Measurements from ENCODE around the gene IL1RAP. TPM values are rescaled to one million over a fixed set of nuclear protein-coding genes. Genes with fewer than 3 reads are reported as not detected.

IL1RAP gene
- polyA plus RNA-seq, 3 donors, result 8.0 to 12.6 (median 11.8) TPM

- no peaks in the 10 kb centered on the region for H3K9me3 ChIP-seq (replicated peaks in 1 of 2; ENCODE audit: control insufficient read depth in 1 of 2, insufficient read depth in 1 of 2, low read length in 2 of 2)
- Mint-ChIP-seq H3K36me3 (peaks cover 7 to 32% of the 10 kb centered on the region in 2 donors), H3K4me3 (no peak overlapping the region), H3K9me3 (peaks cover 0 to 13% (median 5%) of the 10 kb centered on the region in 7 donors), H3K27me3 (ENCODE audit: low read depth in 3 of 3) (peaks cover 0 to 3% (median 3%) of the 10 kb centered on the region in 3 donors), H3K27ac (peak overlapping the region; percentile 21 to 92 (median 73)), H3K4me1 (peaks cover 43% of the 10 kb centered on the region)
- no peaks in the 10 kb centered on the region for H4K20me1 ChIP-seq (ENCODE audit: insufficient read depth, low read length)
- H3K27ac ChIP-seq (ENCODE audit: low read depth in 1 of 2, low read length in 2 of 2), result peak overlapping the region in 1 of 2 donors; percentile 50
- intact Hi-C loops (cut with micrococcal nuclease), result loop anchor here in 1 of 2 donors (5.0 kb wide), 1 partner anchor 33 kb away; no protein-coding TSS in a partner anchor
- WGBS (ENCODE audit: insufficient coverage), result 100% methylated on average over 6 of the region's 7 CpGs
- H3K79me2 ChIP-seq (ENCODE audit: insufficient read depth, low read length), result no peaks in the 10 kb centered on the region
- H3K36me3 ChIP-seq (replicated peaks in 1 of 2; ENCODE audit: control insufficient read depth in 1 of 2, insufficient read depth in 2 of 2, low read length in 2 of 2), result no peaks in the 10 kb centered on the region
- H3K27me3 ChIP-seq (ENCODE audit: control insufficient read depth in 2 of 2, insufficient read depth in 2 of 2, low read length in 2 of 2), result no peaks in the 10 kb centered on the region
- no peak overlapping the region for H3K4me2 ChIP-seq (replicated peaks; ENCODE audit: extremely low read depth, low read length, poor library complexity, severe bottlenecking)
- no peak overlapping the region for H3K9ac ChIP-seq (ENCODE audit: insufficient read depth, low read length, poor library complexity, severe bottlenecking)
- peaks cover 33 to 40% of the 10 kb centered on the region in 2 donors for H3K4me1 ChIP-seq (ENCODE audit: control insufficient read depth in 1 of 2, insufficient read depth in 2 of 2, low read length in 2 of 2)
- no peak overlapping the region for H2AFZ ChIP-seq (ENCODE audit: insufficient read depth, low read depth, low read length, poor library complexity, severe bottlenecking)
- no peak for TF ChIP-seq CTCF (IDR thresholded peaks at IDR 0.05)
- DNase-seq, result no peak
- no peak overlapping the region for H3K4me3 ChIP-seq (replicated peaks in 1 of 3; ENCODE audit: low read depth in 2 of 3, low read length in 3 of 3)
These were observed 75.4 kb downstream of the IL1RAP start for GRCh38 chr3:190589326-190589725.

- Histone ChIP-seq H3K79me2 (ENCODE audit: insufficient read depth, low read length) (no peaks in the 10 kb centered on the region), H3K9ac (ENCODE audit: insufficient read depth, low read length, poor library complexity, severe bottlenecking) (no peak overlapping the region), H4K20me1 (ENCODE audit: insufficient read depth, low read length) (no peaks in the 10 kb centered on the region), H3K4me3 (replicated peaks in 1 of 3; ENCODE audit: low read depth in 2 of 3, low read length in 3 of 3) (no peak overlapping the region), H2AFZ (ENCODE audit: insufficient read depth, low read depth, low read length, poor library complexity, severe bottlenecking) (no peak overlapping the region), H3K4me2 (replicated peaks; ENCODE audit: extremely low read depth, low read length, poor library complexity, severe bottlenecking) (no peak overlapping the region), H3K36me3 (replicated peaks in 1 of 2; ENCODE audit: control insufficient read depth in 1 of 2, insufficient read depth in 2 of 2, low read length in 2 of 2) (no peaks in the 10 kb centered on the region), H3K9me3 (replicated peaks in 1 of 2; ENCODE audit: control insufficient read depth in 1 of 2, insufficient read depth in 1 of 2, low read length in 2 of 2) (no peaks in the 10 kb centered on the region), H3K27me3 (ENCODE audit: control insufficient read depth in 2 of 2, insufficient read depth in 2 of 2, low read length in 2 of 2) (no peaks in the 10 kb centered on the region), H3K4me1 (ENCODE audit: control insufficient read depth in 1 of 2, insufficient read depth in 2 of 2, low read length in 2 of 2) (peaks cover 30 to 31% of the 10 kb centered on the region in 2 donors), H3K27ac (ENCODE audit: low read depth in 1 of 2, low read length in 2 of 2) (no peak overlapping the region)
- no peak overlapping the region for H3K4me3 Mint-ChIP-seq
- DNase-seq, result no peak
- H3K4me1 Mint-ChIP-seq, result peaks cover 34% of the 10 kb centered on the region
- H3K27me3 Mint-ChIP-seq (ENCODE audit: low read depth in 3 of 3), result peaks cover 0 to 5% (median 0%) of the 10 kb centered on the region in 3 donors
- WGBS (ENCODE audit: insufficient coverage), result 90% methylated on average over 2 of the region's 6 CpGs
- intact Hi-C loops (cut with micrococcal nuclease), result no loop called here
- peaks cover 0 to 13% (median 5%) of the 10 kb centered on the region in 7 donors for H3K9me3 Mint-ChIP-seq
- no peak for TF ChIP-seq CTCF (IDR thresholded peaks at IDR 0.05)
- peaks cover 3 to 26% of the 10 kb centered on the region in 2 donors for H3K36me3 Mint-ChIP-seq
- H3K27ac Mint-ChIP-seq, result no peak overlapping the region
These were observed 77.2 kb downstream of the IL1RAP start for GRCh38 chr3:190591080-190591479.

Measured in CD14-positive monocyte (primary cell).